ENCODE results near the gene PLXDC2.

PLXDC2 gene

GRCh38 chr10:19862811-19863515, 46.7 kb downstream of the PLXDC2 start:
- no peak for DNase-seq

DNA sequence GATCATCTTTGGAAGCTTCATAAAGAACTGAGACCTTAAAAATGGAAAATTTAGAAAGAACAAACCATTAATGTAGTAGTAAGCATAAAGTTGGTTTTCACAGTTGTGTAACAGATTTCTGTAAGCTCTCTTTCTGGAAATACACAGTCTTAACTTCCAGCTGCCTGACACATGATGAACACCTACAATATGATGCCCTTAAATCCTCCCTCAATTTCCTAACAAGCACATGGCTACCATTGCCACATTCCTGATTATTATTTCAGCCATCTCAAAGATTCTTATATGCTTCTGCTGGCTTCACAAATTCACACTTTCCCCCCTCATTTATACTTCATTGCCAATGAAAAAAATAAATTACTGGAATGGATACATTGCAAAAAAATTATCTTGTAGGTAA, 49.4 kb downstream of the PLXDC2 start:
- DNase-seq, result no peak

GRCh38 chr10:19869370-19869769, 53.1 kb downstream of the PLXDC2 start:
- no peak for DNase-seq

DNA sequence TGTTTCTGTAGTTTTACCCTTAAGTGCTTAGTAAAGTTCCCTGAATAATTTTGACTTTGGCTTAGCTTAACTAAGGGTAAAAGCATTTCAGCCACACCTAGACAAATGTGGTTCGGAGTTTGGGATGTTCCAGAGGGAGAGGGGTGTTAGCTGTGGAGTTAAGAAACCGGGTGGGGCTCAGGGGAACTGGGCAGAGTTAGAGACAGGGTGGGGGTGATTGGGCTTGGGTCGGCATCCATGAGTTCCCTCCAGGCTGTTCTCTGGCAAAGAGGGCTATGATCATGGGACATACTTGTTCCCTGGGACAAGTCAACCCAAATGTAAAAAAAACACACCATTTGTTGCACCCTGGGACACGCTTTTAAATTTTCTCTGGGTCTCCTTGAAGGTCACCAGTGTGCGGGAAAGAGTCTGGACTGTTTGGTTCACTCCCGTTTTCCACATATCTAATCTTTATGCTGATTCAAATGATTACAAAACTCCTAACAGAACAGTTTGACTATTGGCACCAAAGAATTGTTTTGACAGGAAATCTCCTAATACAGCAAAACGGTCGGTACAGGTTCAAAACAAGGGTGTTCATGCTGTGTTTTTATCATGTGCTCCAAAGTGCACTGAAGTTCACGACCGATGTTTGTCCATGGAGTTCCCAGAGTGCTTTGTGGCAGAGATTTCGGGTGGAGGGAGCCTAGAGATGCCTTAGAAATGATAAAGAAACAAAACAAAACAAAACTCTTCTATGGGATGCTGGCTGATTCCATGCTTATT, 56.5 kb downstream of the PLXDC2 start:
- no peak for DNase-seq

DNA sequence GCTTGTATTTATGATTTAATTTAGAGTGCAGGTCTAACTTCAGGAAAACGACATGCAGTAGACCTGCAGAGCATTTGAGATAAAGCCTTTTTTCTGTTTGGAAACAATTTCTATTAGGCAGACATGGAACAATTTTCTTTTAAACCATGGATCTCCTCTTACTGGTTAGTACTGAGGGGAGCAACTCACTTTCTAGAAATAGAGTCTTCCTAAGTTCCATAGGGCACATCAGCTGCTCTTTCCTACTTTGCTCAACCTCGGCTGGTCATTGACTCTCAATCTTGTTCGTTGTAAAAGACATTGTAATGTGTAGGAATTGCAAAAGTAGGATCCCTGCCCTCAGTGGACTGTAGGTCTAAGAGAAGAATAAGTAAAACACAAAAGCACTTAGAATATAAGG, 58.0 kb downstream of the PLXDC2 start:
- no peak for DNase-seq

- no peak for DNase-seq
Observed at GRCh38 chr10:19874791-19875190, 58.6 kb downstream of the PLXDC2 start.

- no peak for DNase-seq
Observed at GRCh38 chr10:19876570-19876969, 60.3 kb downstream of the PLXDC2 start.

DNA sequence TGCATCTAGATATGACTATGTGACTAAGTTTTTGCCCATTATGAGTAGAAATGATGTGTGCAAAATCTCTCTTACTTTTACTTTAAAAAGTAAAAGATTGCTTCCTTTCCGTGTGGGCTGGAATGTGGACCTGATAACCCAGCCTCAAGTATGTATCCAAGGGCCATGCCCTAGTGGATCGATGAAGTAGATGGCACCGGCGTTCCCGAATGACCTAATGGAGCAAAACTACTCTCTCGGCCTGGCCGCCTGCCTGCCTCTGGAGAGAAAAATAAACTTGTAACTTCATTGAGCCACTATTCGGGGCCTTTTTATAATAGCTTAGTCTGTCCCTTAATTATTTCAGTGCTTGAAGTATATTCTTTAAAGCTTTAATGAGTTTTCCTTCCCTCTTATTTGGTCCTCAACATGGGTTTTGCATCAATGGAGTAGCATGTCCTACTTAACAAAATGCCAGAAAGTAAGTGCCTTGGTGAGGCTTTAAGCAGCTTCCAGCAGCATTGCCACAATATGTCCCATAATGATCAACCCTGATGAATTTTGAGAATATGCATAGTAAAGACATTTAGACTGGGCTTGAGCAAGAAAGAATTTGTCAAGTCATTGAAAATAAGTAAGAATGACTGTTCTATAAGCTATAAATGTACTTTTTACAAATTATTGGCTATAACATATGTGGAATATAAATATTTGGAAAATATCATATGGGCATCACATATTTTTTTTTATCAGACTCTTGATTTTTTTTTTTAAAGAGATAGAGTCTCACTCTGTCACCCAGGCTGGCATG, 61.4 kb downstream of the PLXDC2 start:
- DNase-seq, result no peak

DNA sequence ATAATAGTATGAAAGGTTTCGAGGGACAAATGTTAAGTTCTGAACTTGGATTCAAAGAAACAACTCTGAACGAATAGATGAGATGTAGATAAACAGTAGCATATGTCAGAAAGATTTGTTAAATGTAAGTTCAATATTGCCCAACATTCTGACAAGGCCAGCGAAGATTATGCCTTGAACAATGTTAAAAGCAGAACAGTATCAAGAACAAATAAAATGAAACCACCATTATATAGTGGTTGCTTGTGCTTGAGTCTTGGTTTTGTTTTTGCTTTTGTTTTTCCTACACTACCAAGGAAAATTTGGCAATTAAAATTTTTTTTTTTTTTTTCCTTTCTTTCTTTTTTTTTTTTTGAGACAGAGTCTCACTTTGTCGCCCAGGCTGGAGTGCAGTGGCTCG, 66.4 kb downstream of the PLXDC2 start:
- no peak for DNase-seq

DNA sequence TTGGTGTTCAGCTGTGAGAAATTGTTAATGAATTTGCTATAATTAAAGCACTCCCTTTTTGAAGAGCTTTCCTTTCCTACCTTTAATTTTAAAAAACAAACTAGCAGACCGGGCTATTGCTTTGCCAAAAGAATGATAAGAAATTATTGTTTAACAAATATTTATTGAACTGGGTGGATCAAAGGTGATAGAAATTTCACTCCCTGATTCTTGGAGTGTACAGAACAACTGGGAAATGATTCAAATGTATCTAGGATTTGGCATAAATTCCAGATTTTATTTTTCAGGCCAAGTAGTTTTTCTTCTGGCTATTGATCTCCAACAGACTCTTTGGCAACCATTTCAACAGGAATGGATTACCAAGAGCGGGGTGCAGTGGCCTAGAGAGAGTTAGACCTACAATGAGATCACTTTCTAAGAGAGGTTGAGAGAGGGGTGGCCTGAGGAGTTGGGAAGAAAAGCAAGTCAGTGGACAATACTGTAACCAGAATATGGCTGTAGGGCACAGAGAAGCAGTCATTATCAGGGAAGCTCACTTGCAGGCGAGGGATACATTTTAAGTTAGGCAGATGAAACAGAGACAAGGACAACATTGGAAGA, 71.9 kb downstream of the PLXDC2 start:
- DNase-seq, result no peak

- no peak for DNase-seq
Observed at GRCh38 chr10:19889256-19889655, 73.0 kb downstream of the PLXDC2 start.

GRCh38 chr10:19891429-19891828, 75.2 kb downstream of the PLXDC2 start:
- DNase-seq, result no peak

- DNase-seq, result no peak
Observed at GRCh38 chr10:19892270-19892669, 76.0 kb downstream of the PLXDC2 start.

DNA sequence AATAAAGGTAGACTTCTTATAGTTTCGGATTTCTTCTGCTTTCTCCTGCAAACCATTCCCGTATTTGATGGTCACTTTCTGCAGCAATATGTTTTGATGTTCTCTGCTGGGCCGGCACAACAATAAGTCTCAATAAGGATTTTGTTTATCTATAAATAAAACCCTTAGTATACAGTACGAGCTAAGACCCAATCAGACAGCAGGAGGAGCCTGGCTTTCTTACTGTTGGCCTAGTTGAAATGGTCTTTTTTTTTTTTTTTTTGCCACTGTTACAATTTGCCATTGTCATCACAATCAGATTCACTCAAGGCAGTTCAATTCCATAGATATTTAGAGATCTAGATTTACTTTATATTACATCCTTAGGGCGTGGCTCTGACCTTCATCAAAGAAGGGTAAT, 76.4 kb downstream of the PLXDC2 start:
- DNase-seq, result no peak

- DNase-seq, result no peak
Observed at GRCh38 chr10:19895500-19895899, 79.3 kb downstream of the PLXDC2 start.

GRCh38 chr10:19902456-19902855, 86.2 kb downstream of the PLXDC2 start:
- DNase-seq, result no peak

DNA sequence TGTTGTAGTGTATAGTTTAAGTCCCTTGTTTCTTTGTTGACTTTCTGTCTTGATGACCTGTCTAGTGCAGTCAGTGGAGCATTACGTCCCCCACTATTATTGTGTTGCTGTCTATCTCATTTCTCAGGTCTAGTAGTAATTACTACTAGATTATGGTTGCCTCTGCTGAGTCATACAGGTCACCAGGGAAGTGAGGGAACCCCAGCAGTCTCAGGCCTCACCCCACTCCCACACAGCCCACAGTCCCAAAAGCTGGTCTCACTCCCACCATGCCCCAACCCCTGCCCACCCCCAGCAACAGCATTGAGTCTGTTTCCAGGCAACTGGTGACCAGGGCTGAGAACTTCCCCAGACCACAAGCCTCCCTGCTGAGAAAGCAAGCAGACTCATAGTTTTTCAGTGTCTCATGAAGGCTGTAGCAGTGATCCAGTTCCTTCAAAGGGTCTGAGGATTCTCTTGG, 88.0 kb downstream of the PLXDC2 start:
- no peak for DNase-seq

DNA sequence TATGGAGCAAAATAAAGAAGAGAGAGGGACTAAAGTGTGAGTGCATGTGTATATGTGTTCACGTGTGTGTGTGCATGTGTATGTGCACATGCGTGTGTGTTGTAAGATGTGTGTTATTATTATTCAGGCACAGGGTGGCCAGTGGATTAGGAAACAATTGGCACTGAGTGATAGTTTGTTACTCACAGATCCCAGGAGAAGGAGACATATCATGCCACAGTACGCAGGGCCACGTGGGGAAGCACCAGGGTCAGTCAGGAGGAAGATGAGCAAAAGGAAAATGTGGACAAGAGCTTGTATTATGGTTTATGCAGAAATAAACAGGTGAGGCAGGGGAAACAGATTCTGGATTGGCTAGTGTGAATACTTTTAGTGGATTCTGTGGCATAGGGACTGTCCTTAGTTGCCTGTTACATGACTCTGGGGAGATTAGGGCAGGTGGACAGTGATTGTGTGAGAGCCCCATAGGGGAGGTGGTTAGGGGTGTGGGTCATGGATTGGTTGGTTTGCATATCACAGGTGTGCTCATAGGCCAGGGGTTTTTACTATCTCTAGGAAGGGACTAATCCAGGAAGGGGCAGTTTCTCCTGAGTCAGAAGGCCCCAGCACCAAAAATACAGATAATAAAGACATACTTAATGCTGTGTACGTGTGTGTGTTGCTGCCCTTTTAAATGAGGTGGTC, 90.0 kb downstream of the PLXDC2 start:
- DNase-seq, result no peak

GRCh38 chr10:19908991-19909696, 92.9 kb downstream of the PLXDC2 start:
- DNase-seq, result no peak

GRCh38 chr10:19911886-19912285, 95.7 kb downstream of the PLXDC2 start:
- no peak for DNase-seq

DNA sequence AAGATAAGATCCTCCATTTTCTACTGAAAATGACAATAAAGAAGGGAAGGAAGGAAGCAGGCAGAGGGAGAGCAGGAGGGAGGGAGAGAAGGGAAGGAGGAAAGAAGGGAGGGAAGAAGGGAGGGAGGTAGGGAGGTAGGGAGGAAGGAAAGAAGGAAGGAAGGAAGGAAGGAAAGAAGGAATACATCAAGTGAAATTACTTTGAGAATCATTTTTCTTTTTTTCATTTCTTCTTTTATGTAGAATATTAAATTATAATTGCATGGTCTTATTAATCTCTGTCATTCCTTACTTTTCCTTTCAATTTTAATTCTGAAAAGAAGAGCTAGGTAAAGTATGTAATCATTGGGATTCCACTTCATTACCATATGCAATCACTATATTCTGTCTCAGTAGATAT, 97.8 kb downstream of the PLXDC2 start:
- DNase-seq, result no peak

- DNase-seq, result no peak
Observed at GRCh38 chr10:19915125-19915524, 98.9 kb downstream of the PLXDC2 start.

Measured in CD4-positive, alpha-beta T cell treated with Interleukin-4 for 1 hour (primary cell).